NCI-H2081 (cell line): ENCODE measurements around the gene TNNI3K.
A peak's percentile ranks its signal among the peaks of the same experiment; 100 is the strongest.

Experiments used
- DNase-seq, 2 experiments: peaks; one replicate each; lab custom pipeline; 2025; lab: John Stamatoyannopoulos, UW

Gene TNNI3K

DNA sequence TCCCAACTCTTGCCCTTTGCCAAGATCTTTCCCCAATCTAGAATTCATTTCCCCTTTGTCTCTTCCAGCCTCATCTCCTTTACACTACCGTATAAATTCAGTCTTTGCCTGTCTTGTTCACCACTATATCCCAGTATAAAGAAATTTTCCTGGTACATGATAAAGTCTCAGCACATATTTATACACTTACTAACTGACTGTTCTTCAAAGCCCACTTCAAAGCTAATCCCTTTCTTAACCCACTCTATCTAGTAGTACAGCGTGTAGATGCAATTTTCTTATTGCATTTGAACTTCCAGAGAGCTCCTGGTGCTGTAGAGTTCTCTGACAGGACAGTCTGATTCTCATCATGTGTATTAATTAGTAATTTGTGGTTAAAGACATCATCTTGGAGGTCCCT, 199.1 kb downstream of the TNNI3K start:
- no peak for DNase-seq

DNA sequence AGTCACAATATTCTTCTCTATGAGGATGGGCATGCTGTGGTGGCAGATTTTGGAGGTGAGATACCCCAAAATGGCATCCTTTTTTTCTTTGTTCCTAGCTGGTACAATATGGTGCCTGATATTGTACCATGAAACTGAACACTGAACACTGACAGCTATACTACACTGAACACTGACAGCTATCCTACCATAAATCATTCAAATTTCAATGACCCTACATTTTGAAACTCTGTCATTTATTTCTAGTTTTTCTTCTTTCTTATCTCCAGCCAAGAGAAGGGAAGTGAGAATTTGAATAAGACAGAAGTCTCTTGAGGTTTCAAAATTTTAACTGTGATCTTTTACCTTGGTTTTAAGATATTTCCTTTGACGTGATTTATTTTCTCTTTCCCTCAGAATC, 200.9 kb downstream of the TNNI3K start:
- no peak for DNase-seq

DNA sequence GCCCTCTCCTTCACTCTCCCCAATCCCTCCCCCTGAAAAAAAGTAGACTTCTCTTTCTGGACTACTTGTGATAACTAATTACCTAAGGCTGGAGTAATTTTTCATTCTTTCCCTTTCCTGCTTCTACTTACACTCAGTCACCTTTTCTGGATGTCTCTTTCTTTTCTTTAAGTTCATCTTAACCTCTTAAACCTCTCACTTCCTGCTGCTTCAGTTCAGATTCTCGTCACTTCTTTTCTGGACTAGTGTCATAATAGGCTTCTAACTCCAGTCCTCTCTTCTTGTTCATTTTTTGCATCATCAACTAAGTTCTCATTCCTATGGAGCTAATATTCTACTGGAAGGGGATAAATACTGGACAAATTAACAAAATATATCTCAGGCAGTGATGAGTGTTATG, 201.8 kb downstream of the TNNI3K start:
- no peak for DNase-seq

DNA sequence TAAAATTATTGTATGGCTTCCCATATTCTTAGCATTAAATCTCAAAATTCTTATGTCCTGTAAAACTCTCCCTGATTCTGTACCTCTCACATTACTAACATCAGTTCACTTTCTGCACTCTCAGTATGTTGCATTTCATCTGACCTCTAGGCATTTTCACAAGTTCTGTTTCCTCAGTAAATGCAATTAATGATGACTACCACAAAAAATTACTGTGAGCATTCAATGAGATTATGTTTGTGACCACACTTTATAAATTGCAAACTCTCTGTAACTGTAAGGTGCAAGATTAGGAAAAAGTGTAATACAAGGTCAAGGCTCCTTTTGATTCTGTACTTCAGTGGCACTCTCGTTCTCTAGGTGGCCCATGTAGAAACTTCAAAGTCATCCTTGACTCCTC, 216.8 kb downstream of the TNNI3K start:
- no peak for DNase-seq

DNA sequence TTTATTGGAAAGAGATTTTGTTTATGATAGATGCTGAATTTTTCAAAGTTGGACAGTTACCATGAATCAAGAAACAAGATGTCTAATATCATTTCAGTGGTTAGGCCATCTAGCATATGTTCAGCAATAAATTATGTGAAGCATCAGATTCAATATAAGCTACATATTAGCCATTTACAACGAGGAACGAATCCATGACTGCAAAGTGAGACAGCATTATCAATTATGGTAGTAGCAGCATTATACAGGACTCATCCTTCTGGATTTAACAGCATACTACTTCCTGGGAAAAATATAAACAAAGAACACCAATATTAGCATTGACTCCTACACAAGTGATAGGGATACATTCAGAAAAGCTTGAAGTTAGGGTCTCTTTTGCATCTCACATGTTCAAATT, 218.1 kb downstream of the TNNI3K start:
- no peak for DNase-seq

DNA sequence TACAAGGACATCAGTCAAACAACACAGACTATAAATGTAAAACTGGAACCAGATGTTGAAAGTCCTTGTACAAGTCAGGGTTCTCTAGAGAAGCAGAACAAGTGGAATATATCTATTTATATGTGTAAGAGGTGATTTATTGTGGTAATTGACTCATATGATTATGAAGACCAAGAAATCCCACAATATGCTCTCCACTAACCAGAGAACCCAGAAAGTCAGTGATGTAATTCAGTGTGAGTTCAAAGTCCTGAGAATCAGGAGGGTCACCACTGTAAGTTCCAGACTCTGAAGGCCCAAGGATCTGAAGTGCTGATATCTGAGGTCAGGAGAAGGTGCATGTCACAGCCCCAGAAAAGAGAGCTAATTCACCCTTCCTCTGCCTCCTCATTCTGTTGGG, 220.2 kb downstream of the TNNI3K start:
- DNase-seq = no peak

DNA sequence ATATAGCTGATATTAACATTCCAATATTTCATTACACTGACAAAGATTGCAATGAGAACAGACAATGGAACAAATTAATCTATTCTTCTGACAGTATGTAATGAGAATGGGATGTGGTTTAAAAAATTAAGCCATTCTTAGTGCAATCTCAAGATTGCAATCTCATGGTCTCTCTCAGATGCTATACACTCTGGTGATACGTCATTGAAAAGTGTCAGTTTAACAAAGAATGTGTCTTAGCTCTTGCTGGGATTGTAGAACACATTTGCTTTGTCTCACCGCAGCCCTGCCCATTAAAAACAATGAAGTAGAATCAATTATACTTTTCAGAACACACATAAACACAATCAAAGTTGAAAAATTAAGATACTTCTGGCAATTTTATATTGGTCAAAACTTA, 222.1 kb downstream of the TNNI3K start:
- no peak for DNase-seq

DNA sequence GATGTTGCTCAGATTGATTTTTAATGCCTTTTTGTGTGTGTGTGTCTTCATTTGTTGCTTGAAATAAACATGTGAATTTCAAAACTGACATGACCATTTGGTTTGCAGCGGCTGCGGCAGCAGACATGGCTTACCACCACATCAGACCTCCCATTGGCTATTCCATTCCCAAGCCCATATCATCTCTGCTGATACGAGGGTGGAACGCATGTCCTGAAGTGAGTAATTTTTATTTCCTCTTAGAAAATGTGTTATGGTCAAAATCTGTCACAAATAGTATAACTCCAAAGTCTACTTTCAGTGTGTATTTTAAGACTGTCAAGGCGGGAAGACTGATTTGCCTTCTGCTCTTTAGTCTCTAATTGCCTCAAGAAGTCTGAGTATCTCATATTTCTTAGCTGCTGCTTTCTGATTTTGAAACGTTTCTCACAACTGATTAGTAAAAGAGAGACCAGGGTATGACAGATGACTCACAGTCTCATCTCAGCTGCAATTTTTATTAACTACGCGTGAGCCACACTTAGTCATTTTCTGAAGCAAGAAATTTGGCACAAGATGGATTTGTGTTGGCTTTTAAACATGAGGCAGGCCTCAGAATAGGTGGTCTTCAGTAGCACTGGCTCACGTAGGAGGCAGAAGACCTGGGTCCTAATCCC, 228.3 kb downstream of the TNNI3K start:
- DNase-seq = no peak

DNA sequence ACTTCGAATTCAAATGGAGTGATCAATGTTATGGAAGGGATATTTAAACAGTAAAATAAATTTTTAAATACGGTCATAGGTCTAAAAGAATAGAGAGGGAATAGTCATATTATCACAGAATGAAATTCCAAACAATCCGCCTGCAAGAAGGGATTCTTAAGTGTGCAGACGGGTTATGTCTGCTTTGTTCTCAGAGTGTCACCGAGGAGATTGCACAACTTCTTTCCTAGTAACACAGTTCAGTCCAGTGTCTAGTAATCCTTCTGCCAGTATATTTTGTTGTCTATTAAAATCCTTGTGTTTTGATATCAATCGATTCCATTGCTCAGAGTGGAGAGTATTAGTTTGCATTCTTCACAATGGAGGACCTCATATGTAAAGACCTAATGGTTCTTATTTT, 228.8 kb downstream of the TNNI3K start:
- DNase-seq = no peak

DNA sequence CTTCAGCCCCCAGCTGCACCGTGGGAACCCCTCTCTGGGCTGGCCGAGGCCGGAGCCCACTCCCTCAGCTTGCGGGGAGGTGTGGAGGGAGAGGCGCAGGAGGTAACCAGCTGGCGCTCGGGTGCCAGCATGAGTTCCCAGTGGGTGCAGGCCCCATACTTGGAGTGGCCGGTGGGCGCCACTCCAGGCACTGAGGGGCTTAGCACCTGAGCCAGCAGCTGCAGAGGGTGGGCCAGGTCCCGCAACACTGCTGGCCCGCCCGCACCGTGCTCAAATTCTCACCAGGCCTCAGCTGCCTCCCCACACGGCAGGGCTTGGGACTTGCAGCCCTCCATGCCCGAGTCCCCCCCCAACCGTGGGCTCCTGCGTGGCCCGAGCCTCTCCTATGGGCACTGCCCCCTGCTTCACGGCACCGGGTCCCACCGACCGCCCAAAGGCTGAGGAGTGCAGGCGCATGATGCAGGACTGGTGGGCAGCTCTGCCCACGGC, 230.1 kb downstream of the TNNI3K start:
- DNase-seq = no peak

DNA sequence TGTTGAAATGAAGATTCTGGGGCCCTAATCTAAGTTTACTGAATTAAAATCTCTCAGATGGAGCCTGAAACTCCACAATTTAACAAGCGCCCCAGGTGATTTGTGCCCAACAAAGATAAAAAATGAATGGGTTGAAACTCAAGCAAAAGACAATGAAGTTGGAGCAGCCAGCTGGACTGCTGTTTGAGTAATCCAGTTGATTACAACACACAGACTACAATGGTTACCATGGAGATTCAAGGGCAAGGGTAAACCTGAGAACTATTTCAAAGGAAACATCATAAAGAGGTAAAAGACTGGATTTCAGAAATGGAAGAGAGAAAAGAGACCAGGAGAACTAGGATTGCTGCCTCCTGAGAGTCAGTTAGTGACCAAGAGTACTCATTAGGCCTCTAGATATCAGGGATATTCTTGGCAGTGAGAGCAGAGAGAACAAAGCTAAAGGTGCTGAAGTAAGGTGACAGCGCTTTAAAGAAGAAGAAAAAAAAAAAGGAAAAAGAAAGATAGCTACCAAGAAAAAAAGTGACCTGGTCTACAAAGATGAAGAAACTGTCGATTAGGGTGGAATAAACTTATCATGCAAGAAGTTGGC, 232.7 kb downstream of the TNNI3K start:
- DNase-seq = peak; percentile 79 to 91

DNA sequence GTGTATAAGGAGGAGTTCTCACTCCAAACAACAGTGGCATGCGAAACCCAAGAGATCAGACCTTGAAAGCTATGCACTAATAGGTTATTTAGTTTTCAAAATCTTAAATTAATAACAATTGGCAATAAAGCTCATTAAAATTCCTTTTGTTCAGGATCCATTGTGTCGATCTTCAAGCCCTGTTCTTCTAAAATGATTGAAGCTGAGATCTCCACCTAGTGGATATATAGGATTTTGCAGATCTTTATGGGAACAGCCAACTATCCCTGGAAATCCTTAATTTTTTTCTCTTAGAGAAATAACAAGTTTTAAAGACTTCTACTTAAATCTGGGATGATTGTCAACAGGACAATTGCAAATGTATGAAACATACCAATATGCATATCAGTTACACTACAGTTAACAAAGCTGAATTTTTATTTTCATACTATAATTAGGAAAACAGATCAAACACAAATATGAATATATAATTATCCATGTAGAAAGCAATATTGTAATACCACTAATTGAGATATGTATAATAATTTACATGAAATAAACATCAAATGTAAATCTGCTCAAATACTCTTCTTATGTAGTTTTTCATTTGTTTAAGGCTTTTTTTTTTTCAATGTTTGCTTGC, 233.9 kb downstream of the TNNI3K start:
- peak; percentile 67 to 78 for DNase-seq

DNA sequence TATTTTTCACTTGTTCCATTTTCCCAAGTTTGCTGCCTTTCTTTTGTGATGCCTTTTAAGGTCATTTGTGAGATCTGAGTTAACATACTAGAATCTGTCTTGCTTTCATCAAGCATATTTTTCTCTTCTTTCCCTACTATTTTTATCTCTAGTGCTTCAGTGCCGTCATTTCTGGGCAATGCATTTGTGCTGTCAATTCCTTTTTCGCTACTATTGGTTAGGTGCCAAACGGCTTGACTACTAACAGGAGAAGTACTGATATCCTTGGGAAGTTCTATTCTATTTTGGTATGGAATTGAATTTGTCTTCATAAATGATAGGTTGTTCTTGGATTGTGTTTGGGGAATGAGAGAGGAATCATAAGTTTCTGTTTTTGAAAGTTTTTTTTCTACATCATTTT, 235.1 kb downstream of the TNNI3K start:
- DNase-seq = no peak

DNA sequence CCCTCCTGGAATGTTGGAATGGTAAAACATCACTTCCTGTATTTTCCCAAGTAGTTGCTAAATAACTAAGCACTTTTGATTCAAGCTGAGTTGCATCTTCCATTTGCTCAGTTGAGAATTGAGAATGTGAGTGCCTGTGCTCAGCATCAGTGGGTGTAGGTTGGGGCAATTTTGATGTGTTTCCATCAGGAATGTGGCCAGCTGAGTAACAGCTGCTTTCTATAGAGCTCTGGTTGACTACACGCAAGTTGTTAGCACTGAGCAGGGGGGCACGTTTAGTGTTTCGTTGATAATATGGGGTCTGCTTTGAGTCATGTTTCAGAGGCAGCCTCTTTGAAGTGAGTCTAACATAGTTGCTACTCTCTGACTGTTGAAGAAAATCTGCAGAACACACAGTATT, 235.7 kb downstream of the TNNI3K start:
- DNase-seq = no peak

DNA sequence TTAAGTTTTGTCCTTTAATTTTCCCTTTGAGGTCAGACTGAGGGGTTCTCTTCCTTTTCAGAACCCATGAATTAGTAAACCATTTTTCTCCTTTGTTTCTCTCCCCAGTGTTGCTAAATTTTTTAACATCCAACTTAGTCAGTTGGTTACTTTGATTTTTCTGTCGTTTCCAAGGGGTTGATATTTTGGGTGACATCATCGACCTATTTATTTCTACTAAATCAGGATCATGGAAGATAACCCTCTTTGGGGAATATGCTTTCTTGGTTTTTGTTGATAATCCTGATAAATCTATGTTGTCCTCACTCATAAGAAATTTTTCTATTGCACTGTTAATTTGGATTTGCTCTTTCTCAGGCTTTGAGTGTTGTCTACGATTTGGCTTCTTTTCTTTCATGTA, 236.3 kb downstream of the TNNI3K start:
- no peak for DNase-seq

DNA sequence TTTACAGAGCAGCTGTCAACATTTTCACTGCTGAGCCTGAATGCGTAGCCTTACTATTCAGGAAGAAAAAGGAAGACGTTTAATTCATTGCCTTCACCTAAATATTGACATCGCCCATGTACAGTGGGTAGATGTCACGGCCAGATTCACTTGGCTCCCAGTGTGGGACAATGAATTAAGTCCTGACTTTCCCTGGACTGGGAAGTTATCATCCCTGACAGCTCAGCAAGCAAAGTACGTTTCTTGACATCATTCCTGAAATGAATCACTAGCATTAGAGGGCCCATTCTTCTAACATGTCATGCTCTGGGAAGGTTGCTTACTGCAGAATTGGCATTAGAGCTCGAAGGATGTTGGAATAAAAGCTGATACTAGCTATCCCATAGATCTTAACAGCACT, 239.4 kb downstream of the TNNI3K start:
- DNase-seq = no peak

DNA sequence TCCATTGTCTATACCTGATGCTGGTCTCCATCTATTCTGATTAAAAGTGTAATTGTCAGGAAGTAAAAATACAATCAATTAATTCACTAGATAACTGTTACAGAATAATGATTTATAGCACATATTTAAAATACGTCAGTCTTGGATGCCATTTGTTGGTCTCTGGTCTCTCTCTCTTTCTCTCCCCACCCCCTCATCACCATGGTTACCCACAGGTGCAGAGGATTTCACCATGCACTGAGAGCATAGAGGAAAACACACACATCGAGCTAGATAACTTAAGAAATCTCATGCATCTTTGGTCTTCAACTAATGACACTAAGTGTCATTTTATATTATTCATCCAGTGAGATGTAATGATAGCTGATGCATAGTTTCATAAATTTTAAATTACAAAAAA, 243.8 kb downstream of the TNNI3K start:
- peak in 1 of 2 experiments; percentile 8 for DNase-seq

DNA sequence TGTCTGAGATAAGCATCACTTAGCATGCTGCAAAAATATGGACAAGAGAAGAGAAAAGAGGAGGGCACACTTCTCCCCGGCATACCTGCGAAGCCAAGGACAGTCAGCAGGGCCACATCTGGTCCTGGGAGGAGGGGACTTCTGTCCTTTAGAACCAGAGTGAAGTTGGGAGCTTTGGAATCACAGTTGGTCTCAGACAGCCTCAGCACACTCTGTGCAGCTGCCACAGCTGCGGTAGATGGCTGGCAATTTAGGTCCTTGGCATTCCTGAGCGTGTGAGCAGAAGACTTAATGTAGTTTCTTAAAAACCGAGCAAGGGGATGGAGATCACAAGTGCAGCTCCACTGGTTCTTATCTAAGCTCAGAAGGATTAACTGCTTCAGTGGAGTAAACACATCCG, 244.9 kb downstream of the TNNI3K start:
- no peak for DNase-seq

DNA sequence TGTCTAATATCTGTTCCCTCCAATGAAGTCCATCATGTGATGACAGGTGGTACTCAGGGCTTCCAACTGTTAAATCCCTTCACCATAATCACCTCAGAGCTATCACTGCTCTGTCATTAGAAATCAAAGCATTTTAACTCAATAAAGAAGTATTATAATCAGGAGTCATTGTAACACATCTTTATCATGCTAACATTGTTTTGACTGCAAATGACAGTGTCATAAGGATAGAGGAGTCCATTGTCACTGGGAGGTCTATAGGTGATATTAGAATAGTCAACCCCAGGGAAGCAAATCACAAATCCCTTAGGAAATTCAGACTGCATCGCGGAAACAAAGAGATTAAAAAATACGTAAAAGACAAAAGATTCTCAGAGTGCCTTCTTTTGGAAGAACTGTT, 246.4 kb downstream of the TNNI3K start:
- DNase-seq = no peak

DNA sequence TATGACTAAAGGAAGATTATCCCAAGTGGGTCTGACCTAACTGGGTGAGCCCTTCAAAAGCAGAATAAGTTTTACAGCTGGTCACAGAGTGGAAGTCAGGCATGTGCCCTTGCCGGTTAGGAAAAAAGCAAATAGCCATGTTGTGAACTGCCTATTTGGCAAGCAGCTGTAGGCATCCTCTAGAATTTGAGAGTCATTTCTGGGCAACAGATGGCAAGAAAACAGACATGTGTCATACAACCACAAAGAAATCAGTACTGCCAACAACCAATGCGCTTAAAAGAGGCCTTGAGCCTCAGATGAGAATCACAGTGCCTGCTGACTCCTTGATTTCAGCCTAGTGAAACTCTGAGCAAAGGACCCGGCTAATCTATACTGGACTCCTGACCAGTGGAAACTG, 250.4 kb downstream of the TNNI3K start:
- DNase-seq = no peak

DNA sequence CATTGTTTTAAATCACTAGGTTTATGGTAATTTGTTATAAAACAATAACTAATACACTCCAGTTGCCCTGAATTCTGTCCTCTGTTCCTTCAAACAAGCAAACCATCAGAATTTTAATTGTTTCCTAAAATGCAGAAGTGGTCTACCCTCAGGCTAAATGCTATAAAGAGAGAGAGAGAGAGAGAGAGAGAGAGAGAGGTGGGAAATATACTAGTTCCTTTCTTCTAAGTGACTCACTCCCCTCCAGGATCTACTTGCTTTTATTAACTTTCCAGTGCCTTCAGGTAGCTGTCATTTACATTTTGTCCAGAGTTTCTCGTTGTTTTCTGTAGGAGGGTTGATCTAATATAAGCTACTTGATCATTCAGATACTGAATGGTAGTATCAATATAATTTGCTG, 250.8 kb downstream of the TNNI3K start:
- no peak for DNase-seq

DNA sequence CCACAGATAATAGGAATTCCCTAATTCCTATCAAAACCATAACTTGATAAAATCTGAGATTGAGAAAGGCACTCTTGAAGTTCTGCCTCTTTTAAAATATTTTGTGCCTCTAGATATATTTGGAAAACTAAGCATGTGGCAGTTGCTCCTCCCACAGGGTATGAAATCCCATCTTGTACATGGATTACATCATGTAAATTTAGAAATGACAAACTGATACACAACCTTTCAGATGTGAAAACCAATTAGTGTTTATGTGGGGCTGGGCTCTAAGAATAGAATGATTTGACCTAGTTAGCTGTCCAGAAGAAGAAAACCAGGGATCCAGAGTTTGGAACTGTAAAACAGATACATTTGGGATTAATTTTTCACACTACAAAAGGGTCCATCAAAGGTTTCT, 261.5 kb downstream of the TNNI3K start:
- no peak for DNase-seq

DNA sequence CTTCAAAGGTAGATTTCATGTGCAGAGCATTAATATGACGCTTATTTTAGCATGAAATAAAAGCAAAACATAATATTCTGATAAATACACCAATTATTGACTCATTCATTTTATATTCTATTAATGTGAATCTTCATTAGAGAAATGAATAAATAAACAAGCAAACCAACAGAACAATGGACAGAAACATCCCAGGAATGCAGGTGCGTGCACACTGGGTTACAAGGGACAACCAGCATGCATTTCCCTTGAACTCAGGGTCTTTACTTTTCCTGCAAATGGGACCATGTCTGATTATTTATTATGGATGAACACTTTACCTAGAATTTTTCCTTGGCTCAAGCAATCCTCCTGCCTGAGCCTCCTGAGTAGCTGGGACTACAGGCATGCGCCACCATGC, 263.7 kb downstream of the TNNI3K start:
- no peak for DNase-seq

DNA sequence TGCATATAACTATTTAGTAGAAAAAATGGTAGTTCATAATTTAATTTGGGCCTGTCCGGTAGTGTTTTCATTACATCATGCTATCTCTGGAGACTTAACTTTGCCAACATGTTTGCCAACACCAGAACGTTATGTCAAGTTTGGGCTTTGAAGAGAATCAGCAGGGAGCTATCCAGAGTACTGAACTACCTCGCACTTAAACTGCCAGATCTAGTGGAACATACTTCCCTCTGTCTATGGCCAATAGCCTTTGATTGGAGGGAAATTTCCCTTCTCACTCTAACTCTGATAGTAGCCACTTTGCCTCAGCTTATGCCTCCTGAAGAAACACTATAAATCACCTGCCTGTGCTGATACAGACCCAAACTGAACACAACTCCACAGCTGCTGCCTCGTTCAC, 267.2 kb downstream of the TNNI3K start:
- no peak for DNase-seq
